ENCODE results near the gene MAST2.

MAST2 gene

GRCh38 chr1:45803299-45803780 lies at the start of gene MAST2:
TSS of gene MAST2 (plus strand) at chr1:45803612. CDS start at chr1:45803896, 284 bp downstream.
- peak; percentile 96 for DNase-seq

GRCh38 chr1:45755697-45756096 lies 47.7 kb upstream of the MAST2 start:
- DNase-seq, result no peak

GRCh38 chr1:45762291-45762690 lies 41.1 kb upstream of the MAST2 start:
- no peak for DNase-seq

- no peak for DNase-seq
Observed at GRCh38 chr1:45765999-45766792, 37.2 kb upstream of the MAST2 start.

- no peak for DNase-seq
Observed at GRCh38 chr1:45767035-45767434, 36.4 kb upstream of the MAST2 start.

GRCh38 chr1:45769261-45769932 lies 34.0 kb upstream of the MAST2 start:
- no peak for DNase-seq

- no peak for DNase-seq
Observed at GRCh38 chr1:45772971-45773370, 30.4 kb upstream of the MAST2 start.

GRCh38 chr1:45775794-45776193 lies 27.6 kb upstream of the MAST2 start:
- no peak for DNase-seq

GRCh38 chr1:45785583-45785982 lies 17.8 kb upstream of the MAST2 start:
- DNase-seq, result no peak

GRCh38 chr1:45787905-45788304 lies 15.5 kb upstream of the MAST2 start:
- no peak for DNase-seq

- DNase-seq, result no peak
Observed at GRCh38 chr1:45789601-45790000, 13.8 kb upstream of the MAST2 start.

GRCh38 chr1:45792744-45793143 lies 10.7 kb upstream of the MAST2 start:
- DNase-seq, result no peak

GRCh38 chr1:45793942-45794604 lies 9.3 kb upstream of the MAST2 start:
- no peak for DNase-seq

- no peak for DNase-seq
Observed at GRCh38 chr1:45796381-45796780, 7.0 kb upstream of the MAST2 start.

GRCh38 chr1:45796946-45797345 lies 6.5 kb upstream of the MAST2 start:
- DNase-seq, result no peak

- no peak for DNase-seq
Observed at GRCh38 chr1:45800899-45801298, 2.5 kb upstream of the MAST2 start.

- peak; percentile 67 for DNase-seq
Observed at GRCh38 chr1:45802343-45803298, 791 bp upstream of the MAST2 start.

GRCh38 chr1:45803781-45804668 lies 613 bp downstream of the MAST2 start:
- DNase-seq, result peak; percentile 67

- no peak for DNase-seq
Observed at GRCh38 chr1:45804669-45804969, 1.2 kb downstream of the MAST2 start.

- DNase-seq, result no peak
Observed at GRCh38 chr1:45806129-45806528, 2.7 kb downstream of the MAST2 start.

- no peak for DNase-seq
Observed at GRCh38 chr1:45809761-45810160, 6.3 kb downstream of the MAST2 start.

- DNase-seq, result no peak
Observed at GRCh38 chr1:45814776-45815175, 11.4 kb downstream of the MAST2 start.

Data from right forelimb (tissue), 1 donor.